IMR-90 (cell line): ENCODE measurements around the gene CD33. TPM values are rescaled to one million over a fixed set of nuclear protein-coding genes. Genes with fewer than 3 reads are reported as not detected.

Experiments
- ATAC-seq: fragments of 200-7000 bp; cut with Tn5 transposase; 2 replicates; pipeline ENCODE4 v1.9.1; 2020; ENCODE audit warnings: low read depth, mild to moderate bottlenecking, moderate library complexity
- BruUV-seq: library from RNA; stranded (reverse); fragments of 400-500 nt; replicated peaks from 2 replicates; lab custom pipeline; 2021; lab: Mats Ljungman, UMichigan
- CTCF ChIA-PET: fragments of 300-600 bp; formaldehyde crosslinking; extraction: SDS; loops from one replicate; lab custom pipeline; 2021; ENCODE audit warnings: antibody characterized with exemption; lab: Yijun Ruan, JAX
- POLR2A ChIA-PET: fragments of 300-600 bp; sonication (Branson Sonifier 250); formaldehyde crosslinking; loops from one replicate; lab custom pipeline; 2022; ENCODE audit warnings: antibody characterized with exemption; ENCODE audit not compliant: unreplicated experiment; lab: Charles Lee
- DNase-seq: peaks from one replicate; pipeline ENCODE4 v3.0.0; 2013
- H2AFZ ChIP-seq: replicated peaks from 2 replicates; pipeline ENCODE3; 2013; ENCODE audit warnings: low read length, mild to moderate bottlenecking; ENCODE audit not compliant: poor library complexity
- H2AK5ac ChIP-seq: 2 replicates; pipeline ENCODE4 v1.6.1; 2013; ENCODE audit warnings: low read depth, low read length, inconsistent platforms
- H2AK9ac ChIP-seq: replicated peaks from 2 replicates; pipeline ENCODE3; 2013; ENCODE audit warnings: mild to moderate bottlenecking, low read depth, low read length, moderate library complexity; ENCODE audit not compliant: poor library complexity
- H2BK120ac ChIP-seq: 2 replicates; pipeline ENCODE4 v1.6.1; 2013; ENCODE audit warnings: low read depth, low read length, inconsistent platforms
- H2BK15ac ChIP-seq: 3 replicates; pipeline ENCODE4 v1.6.1; 2013; ENCODE audit warnings: low read depth, low read length, inconsistent platforms
- H2BK20ac ChIP-seq: 2 replicates; pipeline ENCODE4 v1.6.1; 2013; ENCODE audit warnings: low read depth, mild to moderate bottlenecking, inconsistent platforms, low read length, moderate library complexity
- H2BK5ac ChIP-seq: 2 replicates; pipeline ENCODE4 v1.6.1; 2013; ENCODE audit warnings: mild to moderate bottlenecking, low read depth, low read length, inconsistent platforms; ENCODE audit not compliant: poor library complexity, severe bottlenecking
- H3K14ac ChIP-seq: replicated peaks from 2 replicates; pipeline ENCODE4 v1.6.1; 2013; ENCODE audit warnings: low read depth, low read length, inconsistent platforms
- H3K18ac ChIP-seq: 2 replicates; pipeline ENCODE4 v1.6.1; 2013; ENCODE audit warnings: low read depth, low read length, control low read depth
- H3K23ac ChIP-seq: 2 replicates; pipeline ENCODE4 v1.6.1; 2013; ENCODE audit warnings: low read depth, low read length, inconsistent platforms
- H3K27ac ChIP-seq: 2 replicates; pipeline ENCODE4 v1.5.1; 2013; ENCODE audit warnings: mild to moderate bottlenecking, control low read depth, low read length; ENCODE audit not compliant: insufficient read depth
- H3K27me3 ChIP-seq: 2 replicates; pipeline ENCODE4 v1.6.1; 2013; ENCODE audit warnings: low read length; ENCODE audit not compliant: control insufficient read depth, insufficient read depth
- H3K36me3 ChIP-seq: 2 replicates; pipeline ENCODE4 v1.6.1; 2013; ENCODE audit warnings: low read length, mixed read lengths; ENCODE audit not compliant: control insufficient read depth, insufficient read depth
- H3K4ac ChIP-seq: 2 replicates; pipeline ENCODE4 v1.6.1; 2013; ENCODE audit warnings: low read depth, low read length, inconsistent platforms
- H3K4me1 ChIP-seq: 2 replicates; pipeline ENCODE4 v1.6.1; 2013; ENCODE audit warnings: low read length, mixed read lengths; ENCODE audit not compliant: control insufficient read depth, insufficient read depth
- H3K4me2 ChIP-seq: 2 replicates; pipeline ENCODE4 v1.6.1; 2013; ENCODE audit warnings: low read depth, mild to moderate bottlenecking, control low read depth, low read length, moderate library complexity
- H3K4me3 ChIP-seq: 2 replicates; pipeline ENCODE4 v1.5.1; 2013; ENCODE audit warnings: low read depth, mild to moderate bottlenecking, control low read depth, low read length, moderate library complexity; ENCODE audit not compliant: insufficient read depth
- H3K56ac ChIP-seq: 2 replicates; pipeline ENCODE4 v1.6.1; 2013; ENCODE audit warnings: low read length, inconsistent platforms; ENCODE audit not compliant: insufficient read depth; ENCODE audit errors: extremely low read depth
- H3K79me1 ChIP-seq, 2 experiments: 2 replicates each; pipeline ENCODE4 v1.6.1; 2013; ENCODE audit warnings: low read length in 2 of 2, inconsistent platforms in 1 of 2, low read depth in 1 of 2
- H3K9ac ChIP-seq: 2 replicates; pipeline ENCODE4 v1.6.1; 2013; ENCODE audit warnings: low read depth, low read length, control low read depth
- H3K9me1 ChIP-seq: 2 replicates; pipeline ENCODE4 v1.6.1; 2013; ENCODE audit warnings: low read length, inconsistent platforms; ENCODE audit not compliant: insufficient read depth
- H3K9me3 ChIP-seq: 2 replicates; pipeline ENCODE4 v1.6.1; 2013; ENCODE audit warnings: low read length; ENCODE audit not compliant: control insufficient read depth, insufficient read depth
- H4K20me1 ChIP-seq: 2 replicates; pipeline ENCODE4 v1.6.1; 2013; ENCODE audit warnings: low read length, inconsistent platforms; ENCODE audit not compliant: insufficient read depth
- H4K5ac ChIP-seq: 2 replicates; pipeline ENCODE4 v1.6.1; 2013; ENCODE audit warnings: mild to moderate bottlenecking, low read depth, low read length, control low read depth
- H4K8ac ChIP-seq, 2 experiments: 2 replicates each; pipeline ENCODE4 v1.6.1; 2013; ENCODE audit warnings: low read depth in 2 of 2, low read length in 2 of 2, control low read depth in 1 of 2, inconsistent platforms in 1 of 2
- H4K91ac ChIP-seq: 2 replicates; pipeline ENCODE4 v1.6.1; 2013; ENCODE audit warnings: low read depth, low read length, inconsistent platforms; ENCODE audit not compliant: insufficient read depth
- BHLHE40 ChIP-seq: fragments of 150-350 bp; IDR thresholded peaks from 2 replicates; pipeline ENCODE4 v1.6.1; 2016; ENCODE audit warnings: mild to moderate bottlenecking, low read depth, low read length
- FOS ChIP-seq: fragments of 150-350 bp; IDR thresholded peaks from 2 replicates; pipeline ENCODE4 v1.6.1; 2016; ENCODE audit warnings: low read depth, low read length
- MAZ ChIP-seq: IDR thresholded peaks from 2 replicates; pipeline ENCODE4 v1.6.1; 2012; ENCODE audit warnings: low read depth, mild to moderate bottlenecking, low read length, improper control_type of control experiment, moderate library complexity, borderline replicate concordance
- MXI1 ChIP-seq: IDR thresholded peaks from 2 replicates; pipeline ENCODE4 v1.6.1; 2012; ENCODE audit warnings: low read depth, mild to moderate bottlenecking, low read length, moderate library complexity, borderline replicate concordance
- NFE2L2 ChIP-seq: fragments of 150-350 bp; IDR thresholded peaks from 2 replicates; pipeline ENCODE4 v1.6.1; 2016; ENCODE audit warnings: low read depth, mild to moderate bottlenecking, low read length
- POLR2A ChIP-seq: IDR thresholded peaks from 2 replicates; pipeline ENCODE4 v1.6.1; 2012; ENCODE audit warnings: mild to moderate bottlenecking, low read depth, low read length
- RAD21 ChIP-seq: IDR thresholded peaks from 2 replicates; pipeline ENCODE4 v1.6.1; 2012; ENCODE audit warnings: low read length, improper control_type of control experiment
- RCOR1 ChIP-seq: IDR thresholded peaks from 2 replicates; pipeline ENCODE4 v1.6.1; 2012; ENCODE audit warnings: mild to moderate bottlenecking, low read length, improper control_type of control experiment; ENCODE audit not compliant: insufficient replicate concordance
- SMC3 ChIP-seq: fragments of 150-350 bp; IDR thresholded peaks from 2 replicates; pipeline ENCODE4 v1.6.1; 2016; ENCODE audit warnings: low read depth, mild to moderate bottlenecking, antibody characterized with exemption, low read length, moderate library complexity
- WGBS, 2 experiments: methylation state at CpG; one replicate each; pipeline versions ENCODE4 v1.1.5 to v1.1.7; 2013; ENCODE audit warnings: missing lambda C conversion rate in 2 of 2; ENCODE audit not compliant: insufficient read length in 1 of 2; ENCODE audit errors: extremely low coverage in 2 of 2; 5-methylcytosine and 5-hydroxymethylcytosine counted together
- dilution Hi-C: fragments of 300-500 bp; cut with HindIII; formaldehyde crosslinking; loops from one replicate; pipeline ENCODE4 v1.14.3; 2018; ENCODE audit warnings: low sequenced_read_pairs; ENCODE audit not compliant: unreplicated experiment
- in situ Hi-C: fragments of 300-500 bp; cut with MboI; formaldehyde crosslinking; loops from 3 replicates; pipeline ENCODE4 v1.14.3; 2019; ENCODE audit warnings: low sequenced_read_pairs, inconsistent platforms, mixed read lengths
- intact Hi-C: fragments of 100-400 bp; cut with micrococcal nuclease; formaldehyde crosslinking; loops from 2 replicates; pipeline ENCODE4 v1.10.0; 2022
- polyA plus RNA-seq, 3 experiments: library from polyadenylated mRNA; depleted of rRNA; stranded (reverse); fragments of >200 nt; gene quantifications; 2 replicates each; pipeline ENCODE4 v1.2.3, GENCODE V29; 2012; ENCODE audit warnings: low replicate concordance in 1 of 3
- total RNA-seq: library from RNA; depleted of rRNA; stranded (reverse); fragments of >200 nt; gene quantifications from 2 replicates; pipeline ENCODE4 v1.2.3, GENCODE V29; 2012
- TF ChIP-seq, protein P1 (sequence below): fragments of 150-350 bp; IDR thresholded peaks from 2 replicates; pipeline ENCODE4 v1.6.1; 2016; ENCODE audit warnings: low read depth, mild to moderate bottlenecking, low read length, moderate library complexity, borderline replicate concordance
- TF ChIP-seq, protein P2 (sequence below): conservative IDR thresholded peaks from 2 replicates; pipeline ENCODE4 v1.5.1; 2012; ENCODE audit warnings: mild to moderate bottlenecking, low read depth, low read length, improper control_type of control experiment

The CD33 gene
- total and polyA plus RNA-seq, 2 of the 4 experiments (the other 2 are of a cell fraction), result not detected

DNA sequence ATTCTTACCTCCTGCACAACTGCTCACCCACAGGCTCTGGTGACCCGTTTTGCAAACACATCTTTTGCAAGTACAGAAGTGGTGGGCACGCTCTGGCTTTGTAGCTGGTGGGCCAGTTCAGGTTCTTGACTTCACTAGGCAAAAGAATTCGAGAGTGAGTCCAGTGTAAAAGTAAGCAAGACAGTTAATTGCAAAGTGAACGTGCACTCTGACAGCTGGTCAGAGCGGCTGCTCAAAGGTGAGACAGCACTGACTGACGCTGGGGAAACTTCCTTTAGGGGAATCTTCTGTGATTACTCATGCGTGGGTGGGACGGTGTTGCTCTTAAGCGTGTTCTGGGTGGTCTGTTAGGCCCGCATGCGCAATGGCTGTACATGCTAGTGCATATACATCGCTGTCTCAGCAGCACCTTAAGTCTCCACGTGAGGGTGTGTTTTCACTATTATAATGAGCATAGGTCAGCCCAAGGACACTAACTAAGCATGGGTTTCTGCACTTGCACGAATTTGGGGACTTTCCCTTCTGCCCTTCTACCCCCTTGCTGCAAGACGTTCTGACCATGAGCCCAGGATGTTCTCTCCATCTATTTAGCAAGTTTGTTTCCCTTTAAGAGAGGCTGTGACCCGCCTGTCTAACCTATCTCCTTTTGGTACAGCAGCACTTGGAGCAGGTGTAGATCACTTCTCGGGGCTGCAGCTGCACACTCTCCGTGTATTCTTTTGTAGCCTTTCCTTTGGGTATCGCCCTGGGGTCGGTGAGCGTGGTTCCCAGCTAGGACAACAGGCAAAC, 30.2 kb upstream of the CD33 start:
- no peaks in the 10 kb centered on the region for H3K9me1 ChIP-seq
- no peak overlapping the region for H3K9ac ChIP-seq
- H4K91ac ChIP-seq, result no peak overlapping the region
- no peaks in the 10 kb centered on the region for H3K36me3 ChIP-seq
- ATAC-seq, result no peak
- no peaks in the 10 kb centered on the region for H3K27me3 ChIP-seq
- WGBS, 2 experiments, result 42% methylated on average over 6 of the region's 21 CpGs; no CpG with 5 or more reads in 1 of the 2 experiments
- no peak overlapping the region for H2AK5ac ChIP-seq
- H3K18ac ChIP-seq, result no peak overlapping the region
- H2AK9ac ChIP-seq, result no peak overlapping the region
- no peak for DNase-seq
- no peaks in the 10 kb centered on the region for H3K4me1 ChIP-seq
- no peak overlapping the region for H3K4me3 ChIP-seq
- H2BK15ac ChIP-seq, result no peak overlapping the region
- peaks cover 9% of the 10 kb centered on the region; the same call in 1 of the 2 replicates for H3K9me3 ChIP-seq
- CTCF ChIA-PET, result no interaction called here
- H3K4ac ChIP-seq, result no peak overlapping the region
- no peak overlapping the region for H2BK5ac ChIP-seq
- no peak overlapping the region for H2BK120ac ChIP-seq
- BruUV-seq, result no TSS peak
- no peak overlapping the region for H3K14ac ChIP-seq
- dilution Hi-C loops (no loop called here), in situ Hi-C loops (no loop called here), intact Hi-C loops (no loop called here)
- no peak overlapping the region for H3K4me2 ChIP-seq
- H3K79me1 ChIP-seq, result no peaks in the 10 kb centered on the region
- no peak overlapping the region for H4K5ac ChIP-seq
- POLR2A ChIA-PET, result no interaction called here
- H3K23ac ChIP-seq, result no peak overlapping the region
- H2BK20ac ChIP-seq, result no peak overlapping the region
- H2AFZ ChIP-seq, result no peak overlapping the region
- no peak overlapping the region for H4K8ac ChIP-seq
- TF ChIP-seq SMC3 (no peak), NFE2L2 (no peak), POLR2A (no peak), FOS (no peak), MAZ (no peak), RCOR1 (no peak), BHLHE40 (no peak), RAD21 (no peak), MXI1 (no peak)
- TF ChIP-seq, protein P1, sequence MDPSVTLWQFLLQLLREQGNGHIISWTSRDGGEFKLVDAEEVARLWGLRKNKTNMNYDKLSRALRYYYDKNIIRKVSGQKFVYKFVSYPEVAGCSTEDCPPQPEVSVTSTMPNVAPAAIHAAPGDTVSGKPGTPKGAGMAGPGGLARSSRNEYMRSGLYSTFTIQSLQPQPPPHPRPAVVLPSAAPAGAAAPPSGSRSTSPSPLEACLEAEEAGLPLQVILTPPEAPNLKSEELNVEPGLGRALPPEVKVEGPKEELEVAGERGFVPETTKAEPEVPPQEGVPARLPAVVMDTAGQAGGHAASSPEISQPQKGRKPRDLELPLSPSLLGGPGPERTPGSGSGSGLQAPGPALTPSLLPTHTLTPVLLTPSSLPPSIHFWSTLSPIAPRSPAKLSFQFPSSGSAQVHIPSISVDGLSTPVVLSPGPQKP, result no peak
- TF ChIP-seq, protein P2, sequence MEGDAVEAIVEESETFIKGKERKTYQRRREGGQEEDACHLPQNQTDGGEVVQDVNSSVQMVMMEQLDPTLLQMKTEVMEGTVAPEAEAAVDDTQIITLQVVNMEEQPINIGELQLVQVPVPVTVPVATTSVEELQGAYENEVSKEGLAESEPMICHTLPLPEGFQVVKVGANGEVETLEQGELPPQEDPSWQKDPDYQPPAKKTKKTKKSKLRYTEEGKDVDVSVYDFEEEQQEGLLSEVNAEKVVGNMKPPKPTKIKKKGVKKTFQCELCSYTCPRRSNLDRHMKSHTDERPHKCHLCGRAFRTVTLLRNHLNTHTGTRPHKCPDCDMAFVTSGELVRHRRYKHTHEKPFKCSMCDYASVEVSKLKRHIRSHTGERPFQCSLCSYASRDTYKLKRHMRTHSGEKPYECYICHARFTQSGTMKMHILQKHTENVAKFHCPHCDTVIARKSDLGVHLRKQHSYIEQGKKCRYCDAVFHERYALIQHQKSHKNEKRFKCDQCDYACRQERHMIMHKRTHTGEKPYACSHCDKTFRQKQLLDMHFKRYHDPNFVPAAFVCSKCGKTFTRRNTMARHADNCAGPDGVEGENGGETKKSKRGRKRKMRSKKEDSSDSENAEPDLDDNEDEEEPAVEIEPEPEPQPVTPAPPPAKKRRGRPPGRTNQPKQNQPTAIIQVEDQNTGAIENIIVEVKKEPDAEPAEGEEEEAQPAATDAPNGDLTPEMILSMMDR, result no peak
- no peak overlapping the region for H3K27ac ChIP-seq
- no peak overlapping the region for H3K56ac ChIP-seq
- H4K20me1 ChIP-seq, result no peaks in the 10 kb centered on the region
